ENCODE data around the gene ACTG1.
A peak's percentile ranks its signal among the peaks of the same experiment; 100 is the strongest.

The ACTG1 gene

GRCh38 chr17:81481815-81482505 is 30.6 kb downstream of the ACTG1 start:
- DNase-seq (ENCODE audit: low read depth, low spot score) = no peak

GRCh38 chr17:81481073-81481799 is 31.4 kb downstream of the ACTG1 start:
- DNase-seq (ENCODE audit: low read depth, low spot score) = peak; percentile 91

GRCh38 chr17:81480140-81481072 is 32.2 kb downstream of the ACTG1 start:
- DNase-seq (ENCODE audit: low read depth, low spot score) = peak; percentile 69

- DNase-seq (ENCODE audit: low read depth, low spot score) = no peak
Observed at GRCh38 chr17:81479175-81480071, 33.2 kb downstream of the ACTG1 start.

- no peak for DNase-seq (ENCODE audit: low read depth, low spot score)
Observed at GRCh38 chr17:81478119-81478518, 34.5 kb downstream of the ACTG1 start.

GRCh38 chr17:81477173-81477572 is 35.4 kb downstream of the ACTG1 start:
- no peak for DNase-seq (ENCODE audit: low read depth, low spot score)

- no peak for DNase-seq (ENCODE audit: low read depth, low spot score)
Observed at GRCh38 chr17:81476635-81477034, 36.0 kb downstream of the ACTG1 start.

DNA sequence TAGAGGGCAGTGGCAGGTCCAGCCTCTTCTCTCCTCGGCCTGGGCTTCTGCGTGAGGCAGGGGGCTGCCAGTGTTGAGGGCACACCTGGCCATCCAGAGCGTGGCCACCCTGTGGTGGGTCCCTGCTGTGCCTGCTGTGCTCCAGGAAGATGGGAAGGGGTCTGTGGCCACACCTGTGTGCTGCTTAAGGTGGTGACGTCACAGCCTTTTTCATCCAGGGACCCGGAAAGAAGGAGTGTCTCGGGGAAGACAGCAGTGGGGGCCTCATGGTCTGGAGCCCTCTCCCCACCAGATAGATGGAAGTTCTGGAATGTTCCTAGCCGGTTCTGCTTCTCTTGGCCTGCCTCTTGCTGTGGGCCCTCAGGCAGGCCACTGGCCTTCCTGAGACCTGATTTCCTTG is 36.5 kb downstream of the ACTG1 start:
- no peak for DNase-seq (ENCODE audit: low read depth, low spot score)

DNA sequence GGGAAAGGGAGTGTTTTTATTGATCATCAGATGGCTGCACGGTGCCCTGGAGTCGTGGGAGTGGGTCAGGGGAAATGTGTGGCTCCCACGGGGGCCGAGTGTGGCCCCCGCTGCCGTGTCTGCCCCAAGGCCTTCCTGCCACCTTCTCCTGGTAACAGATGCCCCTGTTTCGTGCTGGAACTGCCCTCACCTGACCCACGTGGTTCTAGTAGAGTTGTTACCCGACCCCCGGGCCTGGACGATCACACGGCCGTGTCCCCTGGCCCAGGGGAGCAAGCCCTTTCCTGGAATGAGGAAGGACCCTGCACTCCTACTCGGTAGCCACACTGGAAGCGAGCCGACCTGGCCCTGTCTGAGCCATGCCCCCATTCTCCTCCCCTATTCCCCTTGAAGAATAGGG is 37.6 kb downstream of the ACTG1 start:
- DNase-seq (ENCODE audit: low read depth, low spot score) = no peak

- no peak for DNase-seq (ENCODE audit: low read depth, low spot score)
Observed at GRCh38 chr17:81473019-81473418, 39.6 kb downstream of the ACTG1 start.

DNA sequence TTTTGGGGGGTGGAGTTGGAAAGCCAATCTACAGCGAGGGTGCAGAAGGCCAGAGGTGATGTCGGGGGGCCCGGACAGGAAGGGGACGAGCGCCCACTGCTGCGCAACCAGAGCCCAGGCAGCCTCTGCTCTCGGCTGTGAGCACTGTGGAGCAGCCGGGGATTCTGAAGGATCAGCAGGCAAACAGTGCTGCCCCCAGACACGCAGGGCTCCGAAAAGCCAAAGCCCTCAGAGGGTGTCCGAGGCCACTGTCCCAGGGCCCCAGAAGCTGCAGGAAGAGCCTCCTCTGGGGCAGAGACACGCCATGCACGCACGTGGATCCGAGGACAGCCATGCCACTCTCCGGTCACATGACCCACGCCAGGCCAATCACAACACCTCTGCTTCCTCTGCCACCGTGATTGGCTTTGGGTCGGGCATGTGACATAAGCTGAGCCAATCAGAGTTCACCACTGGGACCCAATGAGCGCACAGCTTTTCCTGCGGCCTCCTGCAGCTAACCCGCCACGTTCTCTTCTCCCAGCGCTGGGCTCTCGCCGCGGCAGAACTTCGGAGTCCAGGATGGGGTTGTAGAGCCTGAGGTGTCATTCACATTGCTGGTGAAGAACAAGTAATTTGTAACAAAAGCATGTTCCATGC is 40.7 kb downstream of the ACTG1 start:
- peak; percentile 57 for DNase-seq (ENCODE audit: low read depth, low spot score)

GRCh38 chr17:81470944-81471817 is 41.4 kb downstream of the ACTG1 start:
- DNase-seq (ENCODE audit: low read depth, low spot score) = peak; percentile 40

GRCh38 chr17:81470270-81470943 is 42.2 kb downstream of the ACTG1 start:
- no peak for DNase-seq (ENCODE audit: low read depth, low spot score)

- DNase-seq (ENCODE audit: low read depth, low spot score) = no peak
Observed at GRCh38 chr17:81469266-81469665, 43.3 kb downstream of the ACTG1 start.

DNA sequence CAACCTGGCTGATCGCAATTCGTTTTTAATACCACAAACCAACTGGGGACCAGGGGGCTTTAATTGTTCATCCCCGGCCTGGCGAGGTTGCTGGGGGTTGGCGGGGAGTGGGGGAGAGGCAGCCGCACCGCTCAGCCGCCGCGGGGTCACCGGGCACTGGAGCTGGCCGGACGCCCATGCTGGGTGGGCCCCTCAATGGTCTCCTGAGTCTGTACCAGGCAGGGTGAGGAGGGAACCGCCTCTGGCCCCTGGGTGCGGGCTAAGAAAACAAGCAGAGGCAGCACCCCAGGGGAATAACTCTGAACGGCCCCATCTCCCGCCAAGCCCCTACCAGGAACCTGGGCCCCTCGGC is 43.9 kb downstream of the ACTG1 start:
- DNase-seq (ENCODE audit: low read depth, low spot score) = no peak

DNA sequence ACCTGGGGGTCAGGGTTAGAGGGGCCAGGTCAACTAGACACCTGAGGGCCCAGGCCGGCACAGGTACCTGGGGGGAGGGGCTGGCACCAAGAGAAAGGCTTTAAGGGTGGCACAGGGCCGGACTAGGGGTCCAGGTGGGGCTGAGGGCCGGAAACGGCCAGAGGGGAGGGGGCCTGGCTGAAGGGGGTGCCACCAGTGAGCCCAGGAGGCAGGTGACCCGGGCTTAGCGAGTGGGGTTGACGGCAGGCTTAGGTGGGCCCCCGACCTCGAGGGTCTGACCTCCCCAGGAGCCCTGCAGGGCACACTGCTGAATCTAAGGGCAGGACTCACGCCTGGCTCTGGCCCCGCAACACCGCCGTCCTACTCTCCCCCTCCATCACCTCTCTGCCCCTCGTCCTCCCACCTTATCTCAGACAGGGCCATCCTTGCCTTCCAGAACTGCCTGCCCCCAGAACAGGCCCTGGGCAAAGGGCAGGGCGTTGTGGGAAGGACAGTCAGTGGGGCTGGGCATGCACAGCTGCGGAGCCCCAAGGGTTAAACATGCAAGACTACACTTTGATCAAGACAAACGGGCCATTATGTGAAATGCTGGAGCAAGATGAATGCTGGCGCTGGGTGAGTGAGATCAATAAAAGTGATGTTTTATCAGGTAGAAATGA is 44.4 kb downstream of the ACTG1 start:
- no peak for DNase-seq (ENCODE audit: low read depth, low spot score)

GRCh38 chr17:81466564-81467472 is 45.8 kb downstream of the ACTG1 start:
- DNase-seq (ENCODE audit: low read depth, low spot score) = no peak

GRCh38 chr17:81465910-81466309 is 46.7 kb downstream of the ACTG1 start:
- DNase-seq (ENCODE audit: low read depth, low spot score) = no peak
